ENCODE data around the gene PAK4.

The PAK4 gene

DNA sequence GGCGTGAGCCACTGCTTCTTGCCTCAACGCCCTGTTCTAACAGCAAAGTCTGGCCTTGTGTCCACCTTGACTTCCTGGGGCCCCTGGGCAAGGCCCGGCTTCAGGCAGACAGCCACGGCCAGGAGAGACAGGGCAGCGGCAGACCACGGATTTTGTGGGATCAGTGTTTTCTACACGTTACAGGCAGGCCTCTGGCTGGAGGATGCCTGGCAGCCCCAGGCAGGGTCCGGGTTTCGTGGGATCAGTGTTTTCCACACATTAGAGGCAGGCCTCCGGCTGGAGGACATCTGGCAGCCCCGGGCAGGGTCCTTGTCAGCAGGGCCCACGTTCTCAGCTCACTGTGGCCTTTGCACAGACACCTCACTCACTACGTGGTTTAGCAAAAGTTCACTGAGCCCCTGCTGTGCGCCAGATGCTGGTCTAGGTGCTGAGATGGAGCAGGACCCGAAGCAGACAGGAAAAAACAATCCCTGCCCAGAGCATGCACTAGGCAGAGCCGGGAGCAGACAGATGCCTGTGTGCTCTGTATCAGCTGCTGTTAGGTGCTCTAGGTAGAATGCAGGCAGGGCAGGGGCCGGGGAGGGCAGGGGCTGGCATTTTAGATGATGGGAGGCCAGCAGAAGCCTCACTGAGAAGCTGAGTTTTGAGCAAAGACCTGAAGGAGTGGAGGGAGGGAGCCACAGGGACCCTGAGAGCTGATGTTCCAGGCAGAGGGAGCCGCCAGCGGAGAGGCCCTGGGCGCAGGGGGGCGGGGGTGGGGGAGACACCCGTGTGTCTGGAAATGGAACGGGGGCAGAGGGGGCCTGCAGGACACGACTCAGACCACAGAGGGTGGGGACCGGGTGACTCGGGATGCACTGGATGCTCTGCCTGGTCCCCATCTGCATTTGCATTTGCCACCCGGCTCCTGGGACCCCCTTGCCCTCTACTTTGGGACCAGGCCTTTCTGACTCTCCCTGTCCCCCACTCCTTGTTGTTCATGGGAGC is 46.2 kb downstream of the PAK4 start:
- Histone ChIP-seq H3K4me1 (ENCODE audit: control insufficient read depth in 1 of 2, insufficient read depth in 2 of 2, low read length in 2 of 2) (peaks cover 0 to 9% of the 10 kb centered on the region in 2 donors), H3K27ac (ENCODE audit: low read length) (no peak overlapping the region), H3K36me3 (ENCODE audit: control insufficient read depth in 1 of 2, insufficient read depth in 2 of 2, low read length in 2 of 2) (peaks cover 4 to 64% of the 10 kb centered on the region in 2 donors), H3K4me3 (ENCODE audit: low read depth in 1 of 2, low read length in 2 of 2) (no peak overlapping the region), H3K9me3 (ENCODE audit: control insufficient read depth in 1 of 2, low read length in 2 of 2) (no peaks in the 10 kb centered on the region), H3K27me3 (ENCODE audit: low read depth, low read length) (no peaks in the 10 kb centered on the region)

DNA sequence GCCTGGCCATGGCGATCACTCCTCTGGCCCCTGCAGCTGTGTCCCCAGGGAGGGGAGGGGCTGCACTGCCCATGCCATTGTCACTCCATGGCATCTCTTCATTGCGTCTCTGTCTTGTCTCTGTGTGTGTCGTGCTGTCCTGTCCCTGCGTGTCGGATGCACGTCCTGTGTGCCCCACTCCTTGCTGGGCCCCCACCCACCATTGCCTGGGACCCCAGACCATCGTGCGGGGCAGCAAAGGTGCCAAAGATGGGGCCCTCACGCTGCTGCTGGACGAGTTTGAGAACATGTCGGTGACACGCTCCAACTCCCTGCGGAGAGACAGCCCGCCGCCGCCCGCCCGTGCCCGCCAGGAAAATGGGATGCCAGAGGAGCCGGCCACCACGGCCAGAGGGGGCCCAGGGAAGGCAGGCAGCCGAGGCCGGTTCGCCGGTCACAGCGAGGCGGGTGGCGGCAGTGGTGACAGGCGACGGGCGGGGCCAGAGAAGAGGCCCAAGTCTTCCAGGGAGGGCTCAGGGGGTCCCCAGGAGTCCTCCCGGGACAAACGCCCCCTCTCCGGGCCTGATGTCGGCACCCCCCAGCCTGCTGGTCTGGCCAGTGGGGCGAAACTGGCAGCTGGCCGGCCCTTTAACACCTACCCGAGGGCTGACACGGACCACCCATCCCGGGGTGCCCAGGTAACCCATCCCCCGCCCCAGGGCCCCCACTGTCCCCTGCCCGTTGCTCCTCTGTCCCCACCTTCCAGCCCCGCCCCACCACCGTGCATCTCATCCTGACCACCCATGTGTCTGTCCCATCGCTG is 47.3 kb downstream of the PAK4 start:
- Histone ChIP-seq H3K4me3 (ENCODE audit: low read depth in 1 of 2, low read length in 2 of 2) (no peak overlapping the region), H3K9me3 (ENCODE audit: control insufficient read depth in 1 of 2, low read length in 2 of 2) (no peaks in the 10 kb centered on the region), H3K4me1 (ENCODE audit: control insufficient read depth in 1 of 2, insufficient read depth in 2 of 2, low read length in 2 of 2) (peaks cover 0 to 3% of the 10 kb centered on the region in 2 donors), H3K27ac (ENCODE audit: low read length) (no peak overlapping the region), H3K27me3 (ENCODE audit: low read depth, low read length) (no peaks in the 10 kb centered on the region), H3K36me3 (ENCODE audit: control insufficient read depth in 1 of 2, insufficient read depth in 2 of 2, low read length in 2 of 2) (peaks cover 4 to 76% of the 10 kb centered on the region in 2 donors)

DNA sequence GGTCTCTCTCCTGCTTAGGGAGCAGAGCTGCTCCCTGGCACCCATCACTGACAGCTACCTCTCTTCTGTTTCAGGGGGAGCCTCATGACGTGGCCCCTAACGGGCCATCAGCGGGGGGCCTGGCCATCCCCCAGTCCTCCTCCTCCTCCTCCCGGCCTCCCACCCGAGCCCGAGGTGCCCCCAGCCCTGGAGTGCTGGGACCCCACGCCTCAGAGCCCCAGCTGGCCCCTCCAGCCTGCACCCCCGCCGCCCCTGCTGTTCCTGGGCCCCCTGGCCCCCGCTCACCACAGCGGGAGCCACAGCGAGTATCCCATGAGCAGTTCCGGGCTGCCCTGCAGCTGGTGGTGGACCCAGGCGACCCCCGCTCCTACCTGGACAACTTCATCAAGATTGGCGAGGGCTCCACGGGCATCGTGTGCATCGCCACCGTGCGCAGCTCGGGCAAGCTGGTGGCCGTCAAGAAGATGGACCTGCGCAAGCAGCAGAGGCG is 48.0 kb downstream of the PAK4 start:
- H3K27ac ChIP-seq (ENCODE audit: low read length) = no peak overlapping the region

DNA sequence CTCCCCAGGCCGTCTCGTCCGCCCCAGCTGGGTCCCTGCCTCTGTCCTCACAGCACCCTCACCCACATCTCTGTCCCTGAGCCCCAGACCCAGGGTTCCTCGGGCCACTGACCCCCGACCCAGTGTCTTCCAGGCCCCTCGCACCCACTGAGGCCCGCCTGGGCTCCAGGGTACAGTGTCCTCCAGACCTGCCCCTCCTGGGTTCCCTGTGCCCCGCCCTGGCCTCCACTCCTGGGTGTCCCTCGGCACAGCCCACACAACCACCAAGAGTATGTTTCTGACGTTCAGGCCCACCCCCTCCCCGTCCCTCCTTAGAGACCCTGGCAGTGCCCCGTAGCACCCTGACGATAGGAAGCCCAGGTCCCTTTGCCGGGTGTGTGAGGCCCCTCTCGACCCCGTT is 48.6 kb downstream of the PAK4 start:
- H3K4me3 ChIP-seq (ENCODE audit: low read depth in 1 of 2, low read length in 2 of 2) = no peak overlapping the region
- peaks cover 0 to 3% of the 10 kb centered on the region in 2 donors for H3K4me1 ChIP-seq (ENCODE audit: control insufficient read depth in 1 of 2, insufficient read depth in 2 of 2, low read length in 2 of 2)
- H3K9me3 ChIP-seq (ENCODE audit: control insufficient read depth in 1 of 2, low read length in 2 of 2) = no peaks in the 10 kb centered on the region
- no peaks in the 10 kb centered on the region for H3K27me3 ChIP-seq (ENCODE audit: low read depth, low read length)
- peaks cover 4 to 86% of the 10 kb centered on the region in 2 donors for H3K36me3 ChIP-seq (ENCODE audit: control insufficient read depth in 1 of 2, insufficient read depth in 2 of 2, low read length in 2 of 2)
- H3K27ac ChIP-seq (ENCODE audit: low read length) = no peak overlapping the region

More for the DNA sequence above, 48.0 kb downstream of the PAK4 start:
- H3K36me3 ChIP-seq (ENCODE audit: control insufficient read depth in 1 of 2, insufficient read depth in 2 of 2, low read length in 2 of 2) = peaks cover 4 to 82% of the 10 kb centered on the region in 2 donors
- no peak overlapping the region for H3K4me3 ChIP-seq (ENCODE audit: low read depth in 1 of 2, low read length in 2 of 2)
- peaks cover 0 to 3% of the 10 kb centered on the region in 2 donors for H3K4me1 ChIP-seq (ENCODE audit: control insufficient read depth in 1 of 2, insufficient read depth in 2 of 2, low read length in 2 of 2)
- H3K27me3 ChIP-seq (ENCODE audit: low read depth, low read length) = no peaks in the 10 kb centered on the region
- H3K9me3 ChIP-seq (ENCODE audit: control insufficient read depth in 1 of 2, low read length in 2 of 2) = no peaks in the 10 kb centered on the region

DNA sequence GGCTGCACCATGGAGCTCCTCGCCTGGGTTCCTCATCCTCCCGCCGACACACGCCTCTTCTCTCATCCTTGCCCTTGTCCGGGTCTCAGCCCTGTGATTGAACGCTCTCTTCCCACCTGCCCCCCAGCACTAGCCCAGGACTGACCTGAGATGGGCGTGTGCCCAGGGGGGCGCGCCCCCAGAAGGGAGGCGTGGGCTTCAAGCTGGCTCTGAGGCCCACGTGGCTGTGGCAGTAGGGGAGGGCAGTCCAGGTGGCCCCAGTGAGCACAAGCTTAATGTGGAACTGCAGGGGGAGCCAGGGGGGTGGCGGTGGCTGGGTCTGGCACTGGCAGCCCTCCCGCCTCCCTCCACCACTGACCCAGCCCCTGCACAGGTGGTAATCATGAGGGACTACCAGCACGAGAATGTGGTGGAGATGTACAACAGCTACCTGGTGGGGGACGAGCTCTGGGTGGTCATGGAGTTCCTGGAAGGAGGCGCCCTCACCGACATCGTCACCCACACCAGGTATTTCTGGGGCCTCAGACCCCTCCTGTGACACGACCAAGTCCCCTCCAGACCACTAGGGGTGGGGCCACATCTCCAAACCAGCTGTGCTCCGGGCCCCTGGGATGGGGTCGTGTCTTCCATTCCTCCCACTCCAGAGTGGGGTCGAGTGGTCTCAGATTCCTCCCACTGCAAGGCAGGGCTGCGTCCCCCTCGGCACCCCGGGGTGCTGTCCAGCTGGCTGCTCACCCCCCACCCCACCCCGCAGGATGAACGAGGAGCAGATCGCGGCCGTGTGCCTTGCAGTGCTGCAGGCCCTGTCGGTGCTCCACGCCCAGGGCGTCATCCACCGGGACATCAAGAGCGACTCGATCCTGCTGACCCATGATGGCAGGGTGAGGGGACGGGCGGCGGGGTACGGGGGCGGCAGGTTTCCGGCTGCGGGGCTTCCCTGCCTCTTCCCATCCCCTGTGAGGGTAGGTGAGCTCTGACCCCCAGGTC is 49.3 kb downstream of the PAK4 start:
- H3K4me1 ChIP-seq (ENCODE audit: control insufficient read depth in 1 of 2, insufficient read depth in 2 of 2, low read length in 2 of 2) = peaks cover 0 to 3% of the 10 kb centered on the region in 2 donors
- no peak overlapping the region for H3K4me3 ChIP-seq (ENCODE audit: low read depth in 1 of 2, low read length in 2 of 2)
- H3K9me3 ChIP-seq (ENCODE audit: control insufficient read depth in 1 of 2, low read length in 2 of 2) = no peaks in the 10 kb centered on the region
- no peaks in the 10 kb centered on the region for H3K27me3 ChIP-seq (ENCODE audit: low read depth, low read length)
- peaks cover 4 to 89% of the 10 kb centered on the region in 2 donors for H3K36me3 ChIP-seq (ENCODE audit: control insufficient read depth in 1 of 2, insufficient read depth in 2 of 2, low read length in 2 of 2)
- no peak overlapping the region for H3K27ac ChIP-seq (ENCODE audit: low read length)

DNA sequence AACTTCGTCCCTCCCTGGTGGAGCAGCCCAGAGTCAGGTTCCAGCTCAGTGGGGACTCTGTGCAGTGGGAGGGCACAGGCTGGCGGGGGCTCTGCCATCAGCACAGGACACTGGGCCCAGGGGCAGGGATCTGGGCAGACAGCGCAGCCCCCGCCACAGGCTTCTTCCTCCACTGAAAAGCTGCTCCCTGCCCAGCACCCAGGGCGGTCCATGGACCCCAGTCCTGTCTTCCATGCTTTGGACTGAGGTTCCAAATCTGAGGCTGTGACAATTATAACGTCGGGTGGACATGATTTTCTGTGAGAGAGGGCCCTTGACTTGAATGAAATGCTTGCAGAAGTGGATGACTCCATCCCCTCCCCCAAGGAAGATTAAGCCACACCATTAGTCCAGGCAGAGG is 50.0 kb downstream of the PAK4 start:
- no peak overlapping the region for H3K27ac ChIP-seq (ENCODE audit: low read length)
- peaks cover 4 to 84% of the 10 kb centered on the region in 2 donors for H3K36me3 ChIP-seq (ENCODE audit: control insufficient read depth in 1 of 2, insufficient read depth in 2 of 2, low read length in 2 of 2)
- no peaks in the 10 kb centered on the region for H3K4me1 ChIP-seq (ENCODE audit: control insufficient read depth in 1 of 2, insufficient read depth in 2 of 2, low read length in 2 of 2)

DNA sequence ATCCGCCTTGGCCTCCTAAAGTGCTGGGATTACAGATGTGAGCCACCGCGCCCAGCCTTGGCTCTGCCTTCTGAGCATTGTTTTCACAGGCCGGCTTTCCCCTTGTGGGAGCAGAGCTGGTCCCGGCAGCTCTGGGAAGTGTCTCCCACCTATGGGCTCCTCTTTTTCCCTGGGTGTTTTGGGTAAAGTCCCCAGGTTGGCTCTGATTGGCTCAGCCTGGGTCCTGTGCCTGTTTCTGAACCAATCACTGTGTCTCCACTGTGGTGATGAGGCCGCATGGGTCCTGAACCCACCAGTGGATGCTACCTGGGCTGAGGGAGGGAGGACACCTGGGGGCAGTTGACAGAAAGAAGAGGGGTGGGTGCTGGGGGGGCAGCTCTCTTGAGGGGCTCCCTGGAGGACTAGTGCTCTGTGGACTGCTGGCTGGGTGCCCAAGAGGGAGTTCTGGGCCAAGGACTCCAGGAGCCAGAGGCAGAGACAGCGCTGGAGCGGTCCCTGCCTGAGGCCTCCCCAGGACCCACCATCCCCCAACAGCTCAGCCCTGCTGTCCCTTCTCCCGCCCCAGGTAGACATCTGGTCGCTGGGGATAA is 51.6 kb downstream of the PAK4 start:
- Histone ChIP-seq H3K36me3 (ENCODE audit: control insufficient read depth in 1 of 2, insufficient read depth in 2 of 2, low read length in 2 of 2) (peaks cover 4 to 71% of the 10 kb centered on the region in 2 donors), H3K27me3 (ENCODE audit: low read depth, low read length) (no peaks in the 10 kb centered on the region), H3K4me3 (ENCODE audit: low read depth in 1 of 2, low read length in 2 of 2) (no peak overlapping the region), H3K4me1 (ENCODE audit: control insufficient read depth in 1 of 2, insufficient read depth in 2 of 2, low read length in 2 of 2) (no peaks in the 10 kb centered on the region), H3K27ac (ENCODE audit: low read length) (no peak overlapping the region), H3K9me3 (ENCODE audit: control insufficient read depth in 1 of 2, low read length in 2 of 2) (no peaks in the 10 kb centered on the region)

More for the DNA sequence above, 50.0 kb downstream of the PAK4 start:
- Histone ChIP-seq H3K4me3 (ENCODE audit: low read depth in 1 of 2, low read length in 2 of 2) (no peak overlapping the region), H3K9me3 (ENCODE audit: control insufficient read depth in 1 of 2, low read length in 2 of 2) (no peaks in the 10 kb centered on the region), H3K27me3 (ENCODE audit: low read depth, low read length) (no peaks in the 10 kb centered on the region)

DNA sequence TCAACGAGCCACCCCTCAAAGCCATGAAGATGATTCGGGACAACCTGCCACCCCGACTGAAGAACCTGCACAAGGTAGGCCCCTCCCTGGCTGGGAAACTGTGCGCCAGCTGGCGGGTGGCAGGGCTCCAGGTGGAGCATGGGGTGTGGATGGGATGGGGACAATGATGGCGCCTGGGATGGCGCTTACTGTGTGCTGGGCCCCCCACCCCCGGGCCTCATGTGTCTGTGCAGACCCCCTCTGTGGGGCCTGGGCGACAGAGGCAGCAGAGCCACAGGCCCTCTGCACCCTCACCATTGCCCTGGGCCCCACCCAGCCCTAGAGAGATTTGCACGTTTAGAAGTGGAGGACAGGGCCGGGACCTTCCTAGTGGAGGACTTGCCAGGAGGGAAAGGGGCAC is 52.1 kb downstream of the PAK4 start:
- no peaks in the 10 kb centered on the region for H3K27me3 ChIP-seq (ENCODE audit: low read depth, low read length)
- H3K4me1 ChIP-seq (ENCODE audit: control insufficient read depth in 1 of 2, insufficient read depth in 2 of 2, low read length in 2 of 2) = no peaks in the 10 kb centered on the region
- H3K4me3 ChIP-seq (ENCODE audit: low read depth in 1 of 2, low read length in 2 of 2) = no peak overlapping the region
- no peaks in the 10 kb centered on the region for H3K9me3 ChIP-seq (ENCODE audit: control insufficient read depth in 1 of 2, low read length in 2 of 2)
- no peak overlapping the region for H3K27ac ChIP-seq (ENCODE audit: low read length)
- peaks cover 4 to 66% of the 10 kb centered on the region in 2 donors for H3K36me3 ChIP-seq (ENCODE audit: control insufficient read depth in 1 of 2, insufficient read depth in 2 of 2, low read length in 2 of 2)

DNA sequence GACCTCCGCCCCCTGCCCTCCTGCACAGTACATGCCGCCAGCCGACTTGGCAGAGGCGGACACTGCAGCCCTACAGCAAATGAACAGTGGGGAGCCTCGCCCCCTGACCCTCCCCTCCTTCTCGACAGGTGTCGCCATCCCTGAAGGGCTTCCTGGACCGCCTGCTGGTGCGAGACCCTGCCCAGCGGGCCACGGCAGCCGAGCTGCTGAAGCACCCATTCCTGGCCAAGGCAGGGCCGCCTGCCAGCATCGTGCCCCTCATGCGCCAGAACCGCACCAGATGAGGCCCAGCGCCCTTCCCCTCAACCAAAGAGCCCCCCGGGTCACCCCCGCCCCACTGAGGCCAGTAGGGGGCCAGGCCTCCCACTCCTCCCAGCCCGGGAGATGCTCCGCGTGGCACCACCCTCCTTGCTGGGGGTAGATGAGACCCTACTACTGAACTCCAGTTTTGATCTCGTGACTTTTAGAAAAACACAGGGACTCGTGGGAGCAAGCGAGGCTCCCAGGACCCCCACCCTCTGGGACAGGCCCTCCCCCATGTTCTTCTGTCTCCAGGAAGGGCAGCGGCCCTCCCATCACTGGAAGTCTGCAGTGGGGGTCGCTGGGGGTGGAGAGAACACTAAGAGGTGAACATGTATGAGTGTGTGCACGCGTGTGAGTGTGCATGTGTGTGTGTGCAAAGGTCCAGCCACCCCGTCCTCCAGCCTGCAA is 52.9 kb downstream of the PAK4 start:
- Histone ChIP-seq H3K27me3 (ENCODE audit: low read depth, low read length) (no peaks in the 10 kb centered on the region), H3K36me3 (ENCODE audit: control insufficient read depth in 1 of 2, insufficient read depth in 2 of 2, low read length in 2 of 2) (peaks cover 4 to 59% of the 10 kb centered on the region in 2 donors), H3K9me3 (ENCODE audit: control insufficient read depth in 1 of 2, low read length in 2 of 2) (no peaks in the 10 kb centered on the region), H3K27ac (ENCODE audit: low read length) (no peak overlapping the region), H3K4me1 (ENCODE audit: control insufficient read depth in 1 of 2, insufficient read depth in 2 of 2, low read length in 2 of 2) (no peaks in the 10 kb centered on the region), H3K4me3 (ENCODE audit: low read depth in 1 of 2, low read length in 2 of 2) (no peak overlapping the region)

DNA sequence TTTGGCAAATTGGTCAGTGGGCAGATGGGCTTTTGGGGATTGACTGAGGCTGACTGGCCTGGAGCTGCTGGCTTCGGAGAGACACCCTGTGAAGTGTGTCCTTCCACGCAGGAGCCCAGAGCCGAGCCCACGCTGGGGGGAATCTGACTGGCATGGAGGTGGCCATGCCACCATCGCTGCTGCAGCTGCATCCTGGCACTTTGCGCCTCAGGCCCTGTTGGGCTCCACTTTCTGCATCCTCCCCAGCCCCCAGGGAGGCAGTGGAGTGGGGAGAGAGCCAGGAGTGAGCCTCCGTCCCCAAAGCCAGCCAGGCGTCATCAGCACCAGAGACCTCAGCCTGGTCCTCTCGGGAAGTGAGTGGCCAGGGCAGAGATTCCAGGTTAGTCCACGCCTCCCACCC is 54.2 kb downstream of the PAK4 start:
- no peaks in the 10 kb centered on the region for H3K4me1 ChIP-seq (ENCODE audit: control insufficient read depth in 1 of 2, insufficient read depth in 2 of 2, low read length in 2 of 2)
- H3K27ac ChIP-seq (ENCODE audit: low read length) = no peak overlapping the region
- no peaks in the 10 kb centered on the region for H3K27me3 ChIP-seq (ENCODE audit: low read depth, low read length)
- H3K36me3 ChIP-seq (ENCODE audit: control insufficient read depth in 1 of 2, insufficient read depth in 2 of 2, low read length in 2 of 2) = peaks cover 4 to 48% of the 10 kb centered on the region in 2 donors
- H3K4me3 ChIP-seq (ENCODE audit: low read depth in 1 of 2, low read length in 2 of 2) = no peak overlapping the region
- no peaks in the 10 kb centered on the region for H3K9me3 ChIP-seq (ENCODE audit: control insufficient read depth in 1 of 2, low read length in 2 of 2)
